Posterior vena cava (tissue), 2 donors: Measurements from ENCODE around the gene ZDHHC16. TPM values are rescaled to one million over a fixed set of nuclear protein-coding genes. Genes with fewer than 3 reads are reported as not detected.

ENCODE experiments used
- DNase-seq: peaks from one replicate; pipeline ENCODE4 v3.0.0-alpha.2; 2020; ENCODE audit warnings: low spot score
- intact Hi-C, 2 donors: fragments of 100-400 bp; cut with DNase I; formaldehyde crosslinking; loops; one replicate each; pipeline versions ENCODE4 v1.14.1 to v1.14.2; 2022 to 2023
- total RNA-seq, 2 donors: library from RNA; stranded (reverse); fragmentation: NEBNext Ultra II Directional; extraction: Animal tissue kit (Norgen Biotek cat#: 25700); gene quantifications; one replicate each; pipeline ENCODE4 v1.2.1, GENCODE V29; 2021
- donor health status: DM: yes; HTN: yes; CAD: no.
- donor health status: DM: yes; HTN: yes; CAD: no.

ZDHHC16 gene
- total RNA-seq, 2 donors from 2014 or later: 21.5 to 24.8 TPM

GRCh38 chr10:97499561-97500296 is 53.8 kb downstream of the ZDHHC16 start:
- peak; percentile 94 for DNase-seq
- intact Hi-C loops: no loop called here

DNA sequence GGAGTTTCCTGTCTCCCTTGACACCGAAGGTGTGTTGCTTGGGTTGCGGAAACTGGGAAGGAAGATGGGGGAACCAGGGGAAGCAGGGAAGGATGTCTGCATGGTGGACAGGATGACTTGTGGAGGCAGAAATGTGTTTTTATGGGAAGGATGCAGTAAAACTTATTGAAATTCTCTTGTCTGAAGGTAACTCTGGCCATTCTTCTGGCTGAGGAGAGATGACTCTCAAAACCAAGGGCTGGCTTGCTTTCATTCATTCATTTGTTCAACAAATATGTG is 54.3 kb downstream of the ZDHHC16 start:
- intact Hi-C loops: no loop called here
- DNase-seq: no peak

DNA sequence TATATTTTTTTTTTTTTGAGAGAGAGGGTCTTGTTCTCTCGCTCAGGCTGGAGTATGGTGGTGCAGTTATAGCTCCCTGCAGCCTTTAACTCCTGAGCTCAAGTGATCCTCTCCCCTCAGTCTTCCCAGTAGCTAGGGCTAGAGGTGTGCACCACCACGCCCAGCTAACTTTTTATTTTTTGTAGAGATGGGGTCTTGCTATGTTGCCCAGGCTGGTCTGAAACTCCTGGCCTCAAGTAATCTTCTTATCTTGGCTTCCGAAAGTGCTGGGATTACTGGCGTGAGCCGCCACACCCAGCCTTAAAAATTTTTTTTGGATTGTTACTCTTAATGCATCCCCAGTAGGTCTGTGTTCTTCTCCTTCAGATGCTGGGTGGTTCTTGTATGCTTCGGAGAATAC is 56.9 kb downstream of the ZDHHC16 start:
- intact Hi-C loops: no loop called here
- DNase-seq: no peak

- intact Hi-C loops: no loop called here
- DNase-seq: no peak
Measured at GRCh38 chr10:97503406-97503805, 57.4 kb downstream of the ZDHHC16 start.

GRCh38 chr10:97505152-97505551 is 59.2 kb downstream of the ZDHHC16 start:
- intact Hi-C loops: no loop called here
- DNase-seq: no peak

GRCh38 chr10:97506199-97506991 is 60.4 kb downstream of the ZDHHC16 start:
- intact Hi-C loops: no loop called here
- DNase-seq: no peak

Other genes starting within 250 kb of the ZDHHC16 start
- 1 to 10 TPM; 6.8 to 7.6 TPM for gene ARHGAP19, start 153.5 kb upstream of the ZDHHC16 start, total RNA-seq
- 1 to 10 TPM; 2.1 to 4.2 TPM for gene FRAT1, start 126.9 kb upstream of the ZDHHC16 start, total RNA-seq
- 1 to 10 TPM; 4.3 to 6.8 TPM for gene FRAT2, start 111.4 kb upstream of the ZDHHC16 start, total RNA-seq
- 10 to 100 TPM; 16.7 to 25.9 TPM for gene RRP12, start 44.8 kb upstream of the ZDHHC16 start, total RNA-seq
- gene PGAM1, start 20.0 kb upstream of the ZDHHC16 start, total RNA-seq: 100 to 1,000 TPM; 153 to 171 TPM
- gene EXOSC1, start 169 bp upstream of the ZDHHC16 start, total RNA-seq: 10 to 100 TPM; 22.3 to 28.6 TPM
- 10 to 100 TPM; 29.5 to 32.1 TPM for gene MMS19, start 52.2 kb downstream of the ZDHHC16 start, total RNA-seq
- 10 to 100 TPM; 15.6 to 16.5 TPM for gene UBTD1, start 52.7 kb downstream of the ZDHHC16 start, total RNA-seq
- 1 to 10 TPM in 1 of 2 donors, under 1 TPM in 1; 0.67 to 1.1 TPM for gene ANKRD2, start 126.6 kb downstream of the ZDHHC16 start, total RNA-seq
- 1 to 10 TPM; 1.5 to 4.1 TPM for gene HOGA1, start 138.2 kb downstream of the ZDHHC16 start, total RNA-seq
- under 1 TPM; 0.19 to 0.46 TPM for gene C10orf62, start 143.5 kb downstream of the ZDHHC16 start, total RNA-seq
- 1 to 10 TPM; 3.4 to 6.5 TPM for gene MORN4, start 187.3 kb downstream of the ZDHHC16 start, total RNA-seq
- 10 to 100 TPM; 13.8 to 15.9 TPM for gene PI4K2A, start 194.5 kb downstream of the ZDHHC16 start, total RNA-seq
- gene AVPI1, start 241.1 kb downstream of the ZDHHC16 start, total RNA-seq: 10 to 100 TPM; 15.0 to 17.6 TPM